GM12878 (cell line): ENCODE measurements around the gene CD84. TPM values are rescaled to one million over a fixed set of nuclear protein-coding genes. Genes with fewer than 3 reads are reported as not detected.

ENCODE experiments used
- BACH1 ChIP-seq: fragments of 450-650 bp; IDR thresholded peaks from 2 replicates; pipeline ENCODE4 v1.6.1; 2017; ENCODE audit warnings: mild to moderate bottlenecking, borderline replicate concordance
- EGR1 ChIP-seq, 2 experiments: IDR thresholded peaks; 1 replicate in 1 of 2; 2 replicates in 1 of 2; pipeline ENCODE4 v1.6.1; 2011 to 2012; ENCODE audit warnings: low read depth in 2 of 2, low read length in 2 of 2, borderline replicate concordance in 1 of 2, mild to moderate bottlenecking in 1 of 2, moderate library complexity in 1 of 2
- ESRRA ChIP-seq: IDR thresholded peaks from 2 replicates; pipeline ENCODE4 v1.6.1; 2012; ENCODE audit warnings: mild to moderate bottlenecking, low read length, improper control_type of control experiment
- IKZF1 ChIP-seq: fragments of 450-650 bp; conservative IDR thresholded peaks from 2 replicates; pipeline ENCODE4 v1.6.1; 2017; ENCODE audit warnings: antibody characterized with exemption, mild to moderate bottlenecking
- LARP7 ChIP-seq: fragments of 450-650 bp; IDR thresholded peaks from 2 replicates; pipeline ENCODE4 v1.6.1; 2017; ENCODE audit warnings: mild to moderate bottlenecking
- MEF2A ChIP-seq: IDR thresholded peaks from 2 replicates; pipeline ENCODE4 v1.6.1; 2011; ENCODE audit warnings: low read depth, mild to moderate bottlenecking, low read length, moderate library complexity; ENCODE audit not compliant: insufficient read depth
- PML ChIP-seq: IDR thresholded peaks from 2 replicates; pipeline ENCODE4 v1.6.1; 2012; ENCODE audit warnings: low read length, inconsistent platforms
- RAD51 ChIP-seq: fragments of 450-650 bp; IDR thresholded peaks from 2 replicates; pipeline ENCODE4 v1.6.1; 2016; ENCODE audit warnings: moderate library complexity, mild to moderate bottlenecking, inconsistent platforms
- SKIL ChIP-seq: fragments of 450-650 bp; IDR thresholded peaks from 2 replicates; pipeline ENCODE4 v1.6.1; 2017; ENCODE audit warnings: mild to moderate bottlenecking, low read depth, inconsistent platforms; ENCODE audit not compliant: poor library complexity, severe bottlenecking
- SMAD5 ChIP-seq: IDR thresholded peaks from 2 replicates; pipeline ENCODE4 v1.6.1; 2016; ENCODE audit warnings: antibody characterized with exemption, low read depth
- SPI1 ChIP-seq: IDR thresholded peaks from 2 replicates; pipeline ENCODE4 v1.6.1; 2011; ENCODE audit warnings: low read depth, mild to moderate bottlenecking, low read length, moderate library complexity, borderline replicate concordance; ENCODE audit not compliant: insufficient read depth
- TCF7 ChIP-seq: IDR thresholded peaks from 2 replicates; pipeline ENCODE4 v1.6.1; 2014; ENCODE audit warnings: antibody characterized with exemption, borderline replicate concordance
- USF2 ChIP-seq: IDR thresholded peaks from 2 replicates; pipeline ENCODE4 v1.6.1; 2011; ENCODE audit warnings: low read depth, low read length, improper control_type of control experiment, borderline replicate concordance
- YBX1 ChIP-seq: fragments of 450-650 bp; IDR thresholded peaks from 2 replicates; pipeline ENCODE4 v1.6.1; 2016; ENCODE audit warnings: antibody characterized with exemption
- ZBED1 ChIP-seq: IDR thresholded peaks from 2 replicates; pipeline ENCODE4 v1.6.1; 2016; ENCODE audit warnings: borderline replicate concordance
- ZNF592 ChIP-seq: fragments of 450-650 bp; IDR thresholded peaks from 2 replicates; pipeline ENCODE4 v1.6.1; 2017; ENCODE audit warnings: mild to moderate bottlenecking, moderate library complexity
- ZNF622 ChIP-seq: fragments of 450-650 bp; IDR thresholded peaks from 2 replicates; pipeline ENCODE4 v1.6.1; 2017; ENCODE audit warnings: mild to moderate bottlenecking, inconsistent platforms
- ZNF687 ChIP-seq: fragments of 450-650 bp; IDR thresholded peaks from 2 replicates; pipeline ENCODE4 v1.6.1; 2017; ENCODE audit warnings: mild to moderate bottlenecking, moderate library complexity
- polyA plus RNA-seq, 11 experiments: library from polyadenylated mRNA; depleted of rRNA in 4 of 11; unstranded in 6 of 11; stranded (reverse) in 5 of 11; fragments of >200 nt; fragmentation: Nextera tagmentation in 4 of 11; fragmentation: Illumina TruSeq in 1 of 11; extraction: Ambion mirVana in 4 of 11; extraction: Trizol in 1 of 11; gene quantifications; 1 replicate in 1 of 11; 2 replicates in 10 of 11; pipeline versions ENCODE4 v1.2.1 to v1.2.3, GENCODE V29; 2011 to 2016; ENCODE audit warnings: inconsistent platforms in 2 of 11, missing spikeins in 2 of 11, low read depth in 1 of 11
- total RNA-seq, 4 experiments: library from RNA; depleted of rRNA in 3 of 4; stranded (reverse); fragments of >200 nt in 3 of 4; fragmentation: Illumina TruSeq in 1 of 4; extraction: Trizol in 1 of 4; gene quantifications; 2 replicates each; pipeline versions ENCODE4 v1.2.1 to v1.2.3, GENCODE V29; 2013 to 2021

CD84 gene
- total and polyA plus RNA-seq, 10 of the 15 experiments (the other 5 are each of a cell fraction or from before 2014, with no cell fraction given) = 3.4 to 20.3 (median 11.7) TPM

- TF ChIP-seq LARP7 = no peak
- TF ChIP-seq SPI1 = no peak
- TF ChIP-seq BACH1 = no peak
- no peak for TF ChIP-seq EGR1 (IDR thresholded peaks at IDR 0.05; ENCODE audit: borderline replicate concordance in 1 of 2, low read depth in 2 of 2, low read length in 2 of 2)
- TF ChIP-seq ZBED1 = 0 out of 2 replicates have a peak, but pooled peaks have one; percentile 14
- TF ChIP-seq IKZF1 = no peak
- TF ChIP-seq RAD51 = no peak
- TF ChIP-seq USF2 = no peak
- TF ChIP-seq SMAD5 = no peak
- no peak for TF ChIP-seq ZNF592
- TF ChIP-seq ZNF687 = no peak
- TF ChIP-seq ESRRA = no peak
- no peak for TF ChIP-seq MEF2A
- no peak for TF ChIP-seq TCF7
- TF ChIP-seq YBX1 = no peak
- TF ChIP-seq PML = no peak; the same call in none of the 2 replicates
- no peak for TF ChIP-seq ZNF622
- no peak for TF ChIP-seq SKIL
These were observed 33.4 kb upstream of the CD84 start (continued) for GRCh38 chr1:160612613-160613218.
